ENCODE data around the gene OTX1.
A peak's percentile ranks its signal among the peaks of the same experiment; 100 is the strongest.
"Not testable (repeated sequence)": the region's sequence is repeated elsewhere in the genome, so short reads cannot be mapped to it uniquely, and the experiment has no call there.

The OTX1 gene

DNA sequence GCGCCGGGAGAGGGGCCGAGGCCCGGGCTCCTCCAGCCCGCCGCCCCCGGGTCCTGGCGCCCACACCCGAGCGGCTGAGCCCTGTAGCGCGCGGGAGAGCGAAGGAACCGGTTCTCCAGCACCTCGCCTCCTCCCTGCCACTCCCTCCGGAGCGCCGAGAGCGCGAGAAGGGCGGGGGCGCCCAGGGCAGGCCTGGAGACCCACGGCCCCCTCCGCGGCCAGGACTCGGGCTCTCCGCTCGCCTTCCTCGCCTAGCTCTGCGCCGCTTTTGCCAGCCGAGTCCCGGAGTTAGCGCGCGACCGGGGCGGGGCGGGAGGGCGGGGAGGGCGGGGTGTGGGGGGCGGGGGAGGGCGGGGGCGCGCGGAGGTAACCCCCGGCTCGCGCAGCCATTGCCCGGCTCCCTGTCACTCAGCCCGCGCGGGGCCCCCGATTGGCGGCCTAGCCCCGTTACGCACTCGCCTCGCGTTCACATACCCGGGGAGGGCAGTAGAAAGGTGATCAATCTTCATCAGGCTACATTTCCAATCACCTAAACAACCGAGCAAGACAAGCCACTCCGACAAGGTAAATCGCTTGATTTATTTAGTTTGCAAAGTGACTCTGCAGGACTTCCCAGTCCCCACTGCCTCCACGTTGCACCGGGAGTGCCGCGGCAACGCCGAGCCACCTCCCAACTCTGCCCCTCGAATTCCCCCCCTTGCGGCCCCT, at the start of gene OTX1:
OTX1 (plus strand) TSS at position 497 of the 708 bp plus-strand sequence. CDS start 2,161 bp downstream, outside the sequence.
- DNase-seq (ENCODE audit: low read depth in 3 of 3) = peak in 1 of 3 experiments; percentile 65

DNA sequence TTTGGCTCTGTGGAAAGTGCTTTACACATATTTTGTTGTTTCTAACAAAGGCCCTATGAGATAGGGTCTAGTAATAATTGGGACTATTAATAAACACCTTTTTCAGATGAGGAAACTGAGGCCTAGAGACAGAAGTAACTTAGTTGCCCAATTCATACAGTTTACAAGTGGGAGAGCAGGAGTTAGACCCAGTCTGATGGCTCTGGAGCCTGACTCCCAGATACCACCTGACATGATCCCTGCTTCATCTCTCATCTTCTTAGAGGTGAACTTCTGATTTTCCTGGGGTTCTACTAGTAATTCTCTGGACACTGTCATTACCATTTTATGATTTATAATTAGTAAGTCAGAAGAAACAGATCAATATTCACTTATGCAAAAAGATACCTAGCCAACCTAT, 49.1 kb upstream of the OTX1 start:
- DNase-seq (ENCODE audit: low read depth in 3 of 3) = no peak

DNA sequence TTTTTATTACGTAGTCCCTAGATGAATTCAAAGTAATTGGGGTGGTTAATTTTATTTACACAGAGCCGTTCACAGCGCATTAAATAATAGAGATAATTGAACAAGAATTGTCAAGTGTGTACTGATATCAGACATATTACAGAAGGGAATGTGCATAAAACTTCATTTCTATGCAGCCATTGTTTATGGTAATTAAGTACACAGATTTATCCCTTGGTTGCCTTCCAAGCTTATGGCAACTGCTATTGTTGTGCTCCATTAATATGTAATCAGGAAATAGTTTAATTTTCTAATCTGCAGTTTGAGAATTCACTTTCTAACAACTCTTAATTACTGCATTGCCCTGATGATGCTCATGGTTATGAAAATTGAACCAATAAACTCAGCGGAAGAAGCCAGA, 47.3 kb upstream of the OTX1 start:
- no peak for DNase-seq (ENCODE audit: low read depth in 3 of 3)

DNA sequence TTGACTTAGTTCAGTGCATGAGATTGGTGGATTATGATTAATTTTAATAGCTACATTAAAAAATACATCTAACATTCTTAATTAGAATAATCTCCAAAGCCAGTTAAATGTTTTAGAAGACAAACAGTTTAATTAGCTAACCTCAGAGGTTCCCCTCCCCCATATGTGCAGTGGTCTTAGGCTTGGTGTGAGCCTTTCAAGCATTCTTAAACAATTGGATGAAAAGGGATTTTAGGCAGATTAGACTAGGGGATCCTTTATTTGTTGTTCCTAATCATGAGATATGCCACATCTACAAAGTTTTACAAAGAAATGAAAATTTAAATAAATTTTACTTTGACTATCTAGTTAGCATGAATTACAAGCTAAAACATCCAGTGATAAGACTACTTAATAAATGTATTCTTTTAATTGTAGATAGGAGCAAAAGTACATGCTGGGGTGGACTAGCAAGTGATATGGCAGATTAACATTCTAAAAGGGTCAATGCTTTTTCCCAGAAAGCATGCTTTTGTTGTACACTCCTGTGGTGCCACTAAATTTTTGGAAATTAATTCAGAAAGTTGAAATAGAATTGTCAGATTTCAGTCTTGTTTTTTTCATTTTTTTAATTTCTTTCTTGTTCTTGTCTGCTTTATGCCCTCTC, 42.7 kb upstream of the OTX1 start:
- no peak for DNase-seq (ENCODE audit: low read depth in 3 of 3)

DNA sequence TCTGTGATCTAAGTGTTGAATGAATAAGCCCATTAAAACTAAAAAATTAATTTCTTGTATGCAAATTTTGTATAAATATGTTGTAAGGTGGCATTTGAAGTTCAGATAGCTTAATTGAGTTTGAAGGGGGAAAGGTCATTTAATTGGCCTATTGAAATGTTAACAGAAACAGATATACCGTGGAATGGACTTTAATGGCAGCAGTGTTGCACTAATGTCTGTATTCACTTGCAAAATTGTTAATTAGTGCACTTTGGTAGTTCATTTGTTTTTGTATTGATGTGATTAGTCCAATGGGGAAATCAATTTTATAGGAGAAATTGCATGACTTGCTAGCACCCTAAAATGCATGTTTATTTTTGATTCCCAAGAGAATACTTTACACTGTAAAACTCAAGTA, 41.8 kb upstream of the OTX1 start:
- DNase-seq (ENCODE audit: low read depth in 3 of 3) = no peak

DNA sequence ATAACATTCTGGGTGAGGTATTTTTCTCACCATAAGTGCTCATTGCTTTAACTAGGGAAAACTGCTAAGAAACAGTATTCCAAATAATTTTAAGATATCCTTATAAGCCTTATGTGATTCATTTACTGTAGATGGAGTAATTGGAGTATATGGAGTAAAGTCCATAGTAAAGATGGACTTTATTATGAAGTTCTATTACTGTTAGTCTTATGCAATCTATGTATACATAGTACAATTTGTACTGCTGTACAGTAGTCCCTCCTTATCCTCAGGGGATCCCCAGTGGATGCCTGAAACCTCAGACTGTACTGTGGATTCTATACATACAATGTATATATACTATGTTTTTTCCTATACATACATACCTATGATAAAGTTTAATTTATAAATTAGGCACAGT, 41.1 kb upstream of the OTX1 start:
- no peak for DNase-seq (ENCODE audit: low read depth in 3 of 3)

DNA sequence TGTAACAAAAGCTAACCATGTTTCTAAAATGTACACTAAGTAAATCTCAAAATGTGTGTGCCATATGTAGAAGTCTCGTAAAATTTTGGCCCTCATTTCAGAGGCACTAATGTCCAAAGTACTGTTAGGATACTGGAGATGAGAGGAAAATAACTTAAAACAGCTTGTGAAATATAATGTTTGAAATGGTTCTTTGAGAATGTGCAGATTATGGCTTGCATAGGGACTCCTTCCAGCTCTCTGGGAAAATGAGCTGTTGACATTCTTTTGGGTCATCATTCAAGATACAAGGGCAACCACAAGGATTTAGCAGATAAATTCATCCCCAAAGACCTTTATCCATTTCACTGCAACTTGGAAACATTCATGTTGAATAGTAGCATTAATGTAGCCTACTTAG, 38.1 kb upstream of the OTX1 start:
- no peak for DNase-seq (ENCODE audit: low read depth in 3 of 3)

DNA sequence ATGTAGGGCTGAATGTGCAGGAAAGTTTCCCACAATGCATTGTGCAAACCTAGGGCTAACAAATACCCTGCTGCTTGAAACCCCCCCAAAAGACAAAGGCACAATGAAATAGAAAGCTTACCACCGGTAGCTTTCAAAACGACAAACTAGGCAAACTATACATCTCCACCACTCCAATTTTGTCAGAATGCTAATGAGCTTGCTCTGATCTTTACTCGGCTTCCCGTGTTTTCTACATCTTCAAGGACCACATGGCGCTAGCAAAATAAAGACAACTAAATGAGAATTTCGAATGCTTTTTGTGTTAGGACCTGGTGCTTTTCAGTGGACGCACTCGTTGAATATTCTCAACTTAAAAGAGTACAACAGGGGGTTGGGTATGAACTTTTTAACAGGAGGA, 37.2 kb upstream of the OTX1 start:
- DNase-seq (ENCODE audit: low read depth in 3 of 3) = no peak

DNA sequence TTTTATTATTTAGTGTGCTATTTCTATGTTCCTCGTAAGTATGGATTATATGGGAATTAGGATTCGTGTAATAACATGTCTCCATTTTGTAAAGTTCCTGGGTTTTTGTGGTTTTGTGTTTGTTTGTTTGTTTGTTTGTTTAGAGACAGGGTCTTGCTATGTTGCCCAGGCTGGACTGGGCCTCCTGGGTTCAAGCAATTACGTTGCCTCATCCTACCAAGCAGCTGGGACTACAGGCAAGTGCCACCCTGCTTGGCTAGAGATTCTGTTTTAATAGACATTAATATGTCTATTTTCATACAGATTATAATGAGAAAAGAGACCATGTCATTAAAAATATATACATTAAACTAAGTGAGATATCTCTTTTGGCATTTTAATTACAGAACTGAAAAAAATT, 35.2 kb upstream of the OTX1 start:
- DNase-seq (ENCODE audit: low read depth in 3 of 3) = no peak

DNA sequence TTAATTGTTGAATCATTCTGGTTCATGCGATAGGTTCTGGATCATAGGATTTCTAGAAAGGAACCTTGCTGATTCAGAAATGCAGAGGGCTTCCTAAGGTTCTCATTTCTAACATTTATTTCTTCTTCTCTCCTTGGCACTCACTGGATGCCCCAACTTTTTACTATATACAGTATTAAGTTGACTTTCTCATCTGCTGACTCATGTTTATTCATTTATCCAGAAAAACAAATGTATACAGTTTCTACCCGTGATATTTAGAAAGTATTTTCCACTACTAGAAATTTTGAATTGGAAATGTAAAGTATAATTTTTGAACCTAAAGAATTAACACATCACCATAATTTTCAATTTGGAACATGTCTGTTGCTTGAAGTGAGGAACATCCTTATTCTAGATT, 32.2 kb upstream of the OTX1 start:
- DNase-seq (ENCODE audit: low read depth in 3 of 3) = no peak

DNA sequence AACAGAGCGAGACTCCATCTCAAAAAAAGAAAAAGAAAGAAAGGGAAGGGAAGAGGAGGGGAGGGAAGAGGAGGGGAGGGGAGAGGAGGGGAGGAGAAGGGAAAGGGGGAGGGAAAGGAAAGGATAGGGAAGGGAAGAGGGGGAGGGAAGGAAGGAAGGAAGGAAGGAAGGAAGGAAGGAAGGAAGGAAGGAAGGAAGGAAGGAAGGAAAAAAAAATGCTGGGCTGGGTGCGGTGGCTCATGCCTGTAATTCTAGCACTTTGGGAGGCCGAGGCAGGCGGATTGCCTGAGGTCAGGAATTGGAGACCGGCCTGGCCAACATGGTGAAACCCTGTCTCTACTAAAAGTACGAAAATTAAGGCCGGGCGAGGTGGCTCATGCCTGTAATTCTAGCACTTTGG, 30.9 kb upstream of the OTX1 start:
- not testable (repeated sequence) for DNase-seq (ENCODE audit: low read depth in 3 of 3)

DNA sequence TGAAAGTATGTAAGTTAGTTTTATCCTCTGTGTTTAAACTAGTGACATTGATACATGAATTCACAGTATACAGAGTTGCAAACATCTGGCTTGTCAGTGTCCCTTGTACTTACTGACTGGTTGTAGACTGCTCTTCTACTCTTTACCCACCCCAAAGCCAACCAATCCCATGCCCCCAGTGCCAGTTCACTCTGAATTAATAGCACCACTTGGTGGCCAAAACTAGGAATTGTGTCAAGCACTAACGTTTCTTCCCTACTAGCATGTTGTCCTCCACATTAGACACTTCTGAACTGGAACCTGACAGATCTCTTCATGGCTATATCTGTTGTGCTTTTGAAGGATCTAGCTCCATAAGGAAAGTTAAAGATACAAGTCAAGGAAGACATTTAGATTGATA, 27.2 kb upstream of the OTX1 start:
- DNase-seq (ENCODE audit: low read depth in 3 of 3) = no peak

DNA sequence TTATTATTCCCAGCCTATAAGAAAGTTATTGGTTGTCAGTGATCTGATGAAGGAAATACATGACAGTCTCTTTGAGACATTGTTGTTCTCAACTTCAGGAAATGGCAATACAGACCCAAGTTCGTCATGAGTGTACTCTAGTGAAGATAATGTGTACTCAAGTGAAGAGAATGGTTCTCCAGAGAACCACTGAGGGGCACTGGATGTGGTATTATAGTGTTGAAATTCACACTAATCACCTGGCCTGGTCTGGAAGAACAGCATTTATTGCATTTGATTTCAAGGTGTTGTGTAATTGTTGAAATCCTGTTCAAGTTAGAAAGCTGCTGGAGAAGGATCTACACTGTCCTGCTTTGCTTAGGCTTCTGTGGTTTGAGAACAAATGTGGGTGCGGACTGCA, 23.4 kb upstream of the OTX1 start:
- no peak for DNase-seq (ENCODE audit: low read depth in 3 of 3)

DNA sequence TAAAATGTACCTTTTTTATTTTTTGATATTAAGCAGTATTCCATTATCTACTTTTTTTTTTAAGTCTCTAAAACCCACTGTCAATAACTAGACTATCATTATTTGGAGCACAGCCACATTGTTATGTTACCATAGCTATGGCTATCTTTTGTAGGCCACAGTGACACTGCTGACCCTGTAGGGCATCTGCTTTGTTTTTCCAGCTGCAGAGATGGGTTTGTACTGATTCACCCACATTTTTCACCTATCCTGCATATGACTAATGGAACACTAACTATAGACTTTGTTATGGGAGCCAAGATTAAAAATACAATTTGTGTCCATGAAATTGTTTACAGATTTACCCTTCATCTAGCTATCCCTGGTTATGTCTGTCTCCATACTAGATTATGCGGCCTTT, 21.6 kb upstream of the OTX1 start:
- DNase-seq (ENCODE audit: low read depth in 3 of 3) = no peak

DNA sequence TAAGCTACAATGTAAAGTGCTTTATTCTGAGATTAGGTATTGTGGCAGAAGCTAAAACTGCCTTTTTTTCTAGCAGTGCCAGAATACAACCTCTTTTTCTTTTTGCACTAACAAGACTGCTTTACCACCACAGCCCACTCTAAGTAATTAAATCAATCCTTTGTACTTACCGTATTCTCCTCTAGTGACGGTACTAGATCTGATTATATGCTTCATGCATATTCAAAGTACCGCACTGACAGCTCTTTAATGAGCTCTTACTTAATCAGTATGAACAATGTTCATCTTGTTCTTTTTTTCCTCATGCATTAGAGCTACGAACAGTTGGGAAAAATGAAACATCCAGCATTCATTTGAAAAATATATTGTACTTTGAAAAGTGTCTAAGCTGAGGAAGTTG, 16.1 kb upstream of the OTX1 start:
- no peak for DNase-seq (ENCODE audit: low read depth in 3 of 3)

DNA sequence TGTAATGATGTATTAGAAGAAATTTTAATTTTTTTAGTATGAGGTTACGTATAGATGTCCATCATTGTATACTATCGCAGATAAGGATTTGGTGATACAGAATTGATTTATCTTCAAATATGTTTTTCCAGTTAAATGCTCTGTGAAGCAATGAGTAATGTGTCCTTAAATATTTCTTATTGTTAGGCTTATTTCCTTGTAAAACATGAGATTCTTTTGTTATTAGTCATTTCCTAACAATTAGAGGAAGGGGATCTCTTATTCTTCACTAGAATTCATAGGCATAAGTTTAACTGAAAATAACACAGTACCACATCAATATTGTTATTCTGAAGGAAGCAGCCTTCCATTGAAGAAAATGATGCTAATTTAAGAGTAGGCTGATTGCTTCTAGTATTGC, 15.5 kb upstream of the OTX1 start:
- no peak for DNase-seq (ENCODE audit: low read depth in 3 of 3)

DNA sequence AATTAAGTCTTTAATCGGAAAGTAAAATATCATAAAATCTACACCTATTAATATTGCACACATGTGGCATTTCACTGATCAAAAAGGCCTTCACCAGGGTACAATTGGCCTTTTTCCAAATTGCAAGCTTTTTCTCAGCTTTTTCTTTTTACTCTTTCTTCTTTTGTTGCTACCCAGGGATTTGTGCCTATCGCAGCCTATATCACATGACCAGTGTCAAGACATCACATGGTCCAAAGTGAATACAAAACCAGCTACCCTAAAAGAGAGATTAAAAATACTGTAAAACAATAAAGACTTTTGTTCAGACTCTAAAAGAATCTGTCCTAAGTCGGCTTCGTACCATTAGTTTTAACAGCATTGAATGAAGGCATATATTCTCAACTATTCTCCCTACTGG, 15.0 kb upstream of the OTX1 start:
- no peak for DNase-seq (ENCODE audit: low read depth in 3 of 3)

DNA sequence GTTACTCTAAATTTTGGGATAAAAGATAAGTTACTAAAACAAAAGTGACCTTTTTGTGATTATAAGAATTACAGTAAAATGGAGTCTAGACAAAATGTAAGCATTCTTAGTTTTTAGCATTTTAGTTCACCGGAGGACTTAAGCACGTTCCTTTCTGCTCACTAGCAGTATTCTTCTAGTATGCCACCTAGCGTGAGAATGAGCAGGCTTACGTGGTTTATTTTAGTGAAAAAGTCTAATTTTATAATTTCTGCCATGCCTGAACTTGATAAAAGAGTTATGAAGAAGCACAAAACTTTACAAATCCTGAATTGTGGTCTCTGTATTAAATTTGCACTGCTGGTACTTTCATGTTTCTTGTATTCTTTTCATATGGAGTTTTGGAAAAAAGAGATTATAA, 12.6 kb upstream of the OTX1 start:
- no peak for DNase-seq (ENCODE audit: low read depth in 3 of 3)

DNA sequence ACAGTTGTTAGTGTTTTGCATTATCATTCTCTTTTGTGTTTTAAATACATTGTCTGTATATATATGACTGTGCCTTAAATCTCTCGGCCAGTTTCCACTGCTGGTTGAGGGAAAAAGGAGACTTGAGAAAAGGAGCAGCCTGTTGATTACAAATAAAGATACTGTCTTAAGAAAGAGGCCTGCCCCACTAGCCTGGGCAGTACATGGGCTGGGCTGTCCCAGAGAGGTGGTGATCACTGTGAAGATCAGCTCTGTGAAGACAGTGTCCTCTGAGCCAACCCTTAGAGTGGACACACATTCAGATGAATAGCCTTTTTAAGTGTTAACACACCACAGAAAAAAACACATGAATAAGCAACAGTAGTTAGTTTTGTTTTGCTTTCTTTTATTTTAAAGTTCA, 10.0 kb upstream of the OTX1 start:
- DNase-seq (ENCODE audit: low read depth in 3 of 3) = no peak

DNA sequence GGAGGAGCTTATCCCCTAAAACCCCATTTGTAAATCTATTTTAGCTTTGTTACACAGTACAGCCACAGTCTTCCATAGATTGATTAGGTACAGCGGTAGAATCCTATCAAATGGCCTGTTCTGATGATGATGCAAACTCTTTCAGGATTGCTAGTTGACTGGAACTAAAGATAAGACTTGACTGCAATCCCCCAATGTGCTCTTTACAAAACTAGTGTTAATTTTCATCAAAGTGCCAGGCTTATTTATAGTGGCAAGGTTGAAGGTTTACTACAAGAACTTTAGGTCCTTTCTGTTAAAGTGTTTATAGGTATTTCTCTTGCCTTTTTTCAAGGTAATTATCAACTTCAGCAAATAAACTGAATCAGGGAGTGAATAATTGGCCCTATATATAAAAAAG, 9.0 kb upstream of the OTX1 start:
- DNase-seq (ENCODE audit: low read depth in 3 of 3) = no peak

DNA sequence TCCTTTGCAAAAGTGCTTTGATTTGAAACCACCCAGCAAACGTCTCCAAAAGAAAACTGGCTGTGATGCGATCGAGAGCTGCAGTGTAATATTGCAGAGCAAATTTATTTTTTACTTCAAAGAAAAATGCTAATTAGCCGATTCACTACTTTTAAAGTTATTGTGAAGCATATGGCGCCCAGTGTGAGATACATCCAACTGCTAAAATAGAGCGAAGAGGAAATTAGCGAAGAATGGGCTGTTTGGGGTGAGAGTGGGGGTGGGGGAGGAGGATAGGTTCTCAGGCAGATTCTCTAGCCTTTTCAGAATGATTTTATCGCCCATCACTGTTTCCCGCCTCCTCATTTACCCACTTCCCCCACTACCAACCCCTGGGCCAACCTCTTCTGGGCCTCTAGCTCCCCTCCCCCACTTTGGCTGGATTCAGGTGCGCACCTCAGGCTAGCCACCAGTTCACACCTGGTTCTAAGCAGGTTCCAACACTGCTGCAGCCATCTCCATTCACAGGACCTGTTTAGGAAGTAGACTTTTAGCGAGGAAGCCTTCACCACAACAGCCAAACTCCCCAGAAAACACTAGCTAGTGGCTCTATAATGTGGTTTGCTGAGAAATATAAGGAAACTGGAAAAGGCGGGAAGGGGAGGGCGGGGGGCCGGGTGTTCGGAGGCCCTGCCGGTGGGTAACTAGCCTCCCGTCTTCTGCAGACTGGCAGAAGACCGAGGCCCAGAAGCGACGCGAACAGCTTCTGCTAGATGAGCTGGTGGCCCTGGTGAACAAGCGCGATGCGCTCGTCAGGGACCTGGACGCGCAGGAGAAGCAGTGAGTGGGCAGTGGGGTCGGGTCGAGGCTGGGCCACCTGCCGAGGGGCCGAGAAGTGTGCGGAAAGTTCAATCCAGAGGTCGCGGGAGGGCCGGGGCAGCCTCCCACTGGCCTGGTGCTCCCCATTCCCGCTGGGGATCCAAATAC, 6.0 kb upstream of the OTX1 start:
- no peak for DNase-seq (ENCODE audit: low read depth in 3 of 3)

DNA sequence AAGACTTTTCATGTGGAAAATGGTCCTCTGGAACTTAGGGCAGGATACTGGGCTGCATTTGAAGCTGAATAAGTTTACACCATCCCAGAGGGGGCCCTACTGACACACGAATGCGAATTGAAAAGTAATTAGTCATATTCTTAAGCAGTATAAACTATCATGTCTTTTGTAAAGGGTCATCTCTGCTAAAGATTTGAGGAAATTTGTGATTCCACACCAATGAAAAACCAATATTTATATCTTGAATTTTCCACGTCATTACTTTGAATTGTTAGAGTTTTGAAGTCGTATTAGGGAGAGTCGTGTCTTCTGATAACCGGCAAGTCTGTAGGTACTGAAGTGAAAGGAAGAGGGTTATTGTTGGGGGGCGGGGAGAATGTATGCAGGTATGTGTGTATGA, 4.1 kb upstream of the OTX1 start:
- no peak for DNase-seq (ENCODE audit: low read depth in 3 of 3)

DNA sequence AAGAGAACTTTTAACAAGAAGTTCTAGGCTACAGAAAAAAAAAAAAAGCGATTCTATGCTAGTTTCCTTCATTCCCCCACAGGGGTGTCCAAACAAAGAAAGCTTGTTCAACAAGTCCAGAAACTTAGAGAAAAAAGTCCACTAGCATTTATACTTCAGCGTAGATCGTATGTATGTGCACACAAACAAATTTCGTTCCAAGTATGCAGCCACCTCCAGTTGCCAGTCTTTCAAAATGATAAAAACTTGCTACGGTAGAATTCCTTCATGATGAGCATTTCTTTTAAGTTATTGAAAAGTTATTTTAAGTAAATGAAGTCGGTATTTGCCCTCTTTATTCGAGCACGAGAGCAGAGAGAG, 3.7 kb upstream of the OTX1 start:
- DNase-seq (ENCODE audit: low read depth in 3 of 3) = no peak

All from stimulated activated CD4-positive, alpha-beta T cell treated with anti-CD3 and anti-CD28 coated beads, TNF-alpha, amount 100 ng/mL, for 24 hours (primary cell).